ENCODE results near the gene TSPOAP1.

Gene TSPOAP1

DNA sequence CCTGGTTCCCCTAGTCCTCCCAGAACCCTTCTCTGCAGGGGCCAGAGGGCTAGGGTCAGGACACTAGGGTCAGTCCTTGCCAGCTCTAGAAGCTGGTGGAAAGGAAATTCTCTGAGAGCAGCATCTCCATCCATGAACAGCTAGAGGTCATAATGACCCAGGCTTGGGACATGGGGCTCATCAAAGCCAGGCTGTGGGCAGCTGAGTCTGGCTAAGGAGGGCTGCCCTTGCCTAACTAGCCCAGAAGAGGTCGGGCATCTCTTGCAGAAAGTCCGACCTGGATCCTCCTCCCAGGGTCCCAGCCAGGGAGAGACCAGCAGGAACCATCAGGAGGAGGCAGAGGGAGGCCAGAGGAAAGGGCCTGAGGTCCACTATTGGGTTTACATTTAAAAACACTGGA, 52.2 kb downstream of the TSPOAP1 start:
- no peak for DNase-seq

DNA sequence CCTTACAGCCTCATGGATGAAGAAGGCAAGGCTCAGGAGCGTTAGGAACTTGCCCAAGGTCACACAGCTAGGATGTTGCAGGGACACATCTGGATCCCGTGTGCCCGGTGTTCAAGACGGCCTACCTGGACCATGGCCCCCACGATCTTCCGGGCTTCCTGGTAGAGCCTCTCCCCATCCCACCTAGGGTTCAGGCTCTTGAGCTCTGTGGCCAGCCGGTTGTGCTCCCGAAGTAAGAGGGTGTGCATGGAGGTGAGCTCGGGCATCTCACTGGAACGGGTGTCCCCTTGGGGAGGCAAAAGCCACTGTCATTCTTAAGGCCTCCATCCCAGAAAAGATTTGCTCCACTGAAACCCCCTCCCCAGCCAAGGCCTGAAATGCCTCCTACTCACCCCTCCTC, 53.2 kb downstream of the TSPOAP1 start:
- no peak for DNase-seq

GRCh38 chr17:58273453-58274104, 55.0 kb downstream of the TSPOAP1 start:
- no peak for DNase-seq

DNA sequence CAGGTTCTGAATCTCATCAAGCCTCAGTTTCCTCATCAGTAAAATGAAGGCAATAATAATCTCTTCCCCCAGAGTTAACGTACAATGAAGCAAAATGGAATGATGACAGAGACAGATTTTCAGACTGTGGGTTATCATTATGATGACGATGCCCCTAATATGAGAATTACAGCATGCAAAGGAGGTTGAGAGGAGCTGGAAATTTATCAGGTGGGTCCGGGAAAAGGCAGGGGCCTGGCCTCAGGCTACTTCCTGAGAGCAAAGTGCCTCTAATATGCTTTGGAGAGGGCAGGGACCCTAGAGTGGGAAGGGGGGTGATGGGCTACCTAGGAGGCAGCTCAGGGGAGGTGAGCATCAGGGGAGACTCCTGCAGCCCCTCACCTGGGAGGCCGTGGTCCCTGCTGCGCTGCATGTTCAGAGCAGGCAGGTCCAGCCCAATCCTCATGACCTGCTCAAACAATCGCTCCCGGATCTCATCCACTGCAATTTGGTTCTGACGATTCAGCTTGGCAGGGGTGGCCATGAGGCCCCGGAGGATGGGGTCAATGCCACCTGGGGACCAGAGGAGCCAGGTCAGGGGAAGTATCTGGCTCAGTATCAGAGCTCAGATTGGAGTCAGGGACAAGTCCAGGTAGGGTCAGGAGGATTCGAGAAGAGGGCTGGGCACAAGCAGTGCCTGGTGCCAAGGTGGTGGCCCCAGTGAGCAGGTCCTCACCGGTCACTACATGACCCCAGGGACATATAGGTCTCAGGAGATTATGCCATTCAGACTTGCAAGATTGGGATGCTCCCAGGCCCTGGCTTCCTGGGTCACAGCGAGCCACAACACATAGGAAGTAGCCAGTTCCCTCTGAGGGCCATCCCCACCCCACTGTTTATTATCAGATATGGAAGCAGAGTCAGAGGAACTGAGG, 56.0 kb downstream of the TSPOAP1 start:
- no peak for DNase-seq

- no peak for DNase-seq
Observed at GRCh38 chr17:58271216-58271931, 57.2 kb downstream of the TSPOAP1 start.

DNA sequence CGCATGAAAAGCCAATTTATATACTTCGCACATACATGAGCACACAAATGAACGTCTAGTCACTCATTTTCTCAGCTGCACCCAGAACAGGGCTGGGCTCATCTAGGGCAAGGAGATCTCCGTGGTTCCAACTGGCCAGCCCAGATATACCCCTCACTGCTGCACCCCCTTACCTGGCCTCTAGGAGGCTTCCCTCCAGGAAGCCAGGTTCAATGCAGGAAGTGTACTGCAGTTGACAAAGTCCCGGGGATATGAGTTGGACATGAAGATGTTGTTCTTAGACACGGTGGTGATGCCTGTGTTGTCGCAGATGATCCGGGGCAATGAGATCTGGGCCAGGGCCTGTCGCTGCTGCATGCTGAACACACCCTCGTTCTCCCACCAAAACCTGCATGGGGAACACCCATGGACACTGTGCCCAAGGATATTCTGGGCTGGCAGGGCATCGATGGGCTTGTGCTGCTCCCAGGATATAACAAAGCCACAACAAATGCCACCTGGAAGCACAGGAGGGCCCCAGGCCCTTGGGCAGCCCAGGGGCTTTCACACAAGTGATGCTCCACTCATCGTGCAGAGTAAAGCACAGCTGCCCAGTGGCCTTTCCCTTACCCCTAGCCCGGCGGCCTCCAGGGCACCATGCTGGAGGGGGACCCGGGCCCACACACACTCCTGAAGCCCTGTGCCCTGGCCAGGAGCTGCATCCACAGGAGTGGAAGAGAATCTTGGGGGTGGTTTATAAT, 57.9 kb downstream of the TSPOAP1 start:
- DNase-seq: no peak

GRCh38 chr17:58269557-58270291, 58.9 kb downstream of the TSPOAP1 start:
- DNase-seq: no peak

DNA sequence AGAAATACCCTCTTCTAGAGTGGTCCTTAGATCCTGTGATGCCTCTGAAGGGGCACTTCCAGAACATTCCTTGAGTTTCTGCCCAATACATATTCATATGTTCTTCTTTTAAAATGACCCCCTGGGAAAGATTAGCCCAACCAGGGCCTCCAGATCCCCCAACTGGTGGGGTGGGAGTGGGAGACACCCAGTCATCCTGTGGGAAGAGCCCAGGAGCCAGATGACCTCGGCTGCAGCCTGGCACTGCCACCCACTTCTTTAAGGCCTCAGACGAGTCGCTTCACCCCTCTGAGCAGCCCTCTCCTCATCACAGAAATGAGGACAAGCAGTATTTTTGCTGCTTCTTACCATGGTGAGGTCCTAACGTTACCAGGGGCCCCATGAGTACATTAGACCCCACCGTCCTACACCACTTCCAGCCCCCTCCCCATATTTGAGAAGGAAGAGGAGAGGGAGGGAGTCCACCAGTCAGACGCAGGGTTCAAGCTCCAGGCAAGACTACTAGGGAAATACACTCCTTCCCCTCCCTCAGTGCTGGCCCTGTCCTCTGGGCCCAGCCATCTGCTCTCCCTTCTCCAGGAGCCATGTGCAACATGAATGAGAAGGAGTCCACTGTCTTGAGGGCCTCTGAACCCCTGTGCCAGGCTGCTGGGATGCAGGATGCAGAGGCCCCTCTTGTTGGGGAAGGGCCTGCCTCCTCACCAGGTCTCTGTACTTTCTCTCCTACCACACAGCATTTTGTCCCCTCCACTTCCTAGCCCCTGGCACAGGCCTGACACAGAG, 59.6 kb downstream of the TSPOAP1 start:
- DNase-seq: no peak

DNA sequence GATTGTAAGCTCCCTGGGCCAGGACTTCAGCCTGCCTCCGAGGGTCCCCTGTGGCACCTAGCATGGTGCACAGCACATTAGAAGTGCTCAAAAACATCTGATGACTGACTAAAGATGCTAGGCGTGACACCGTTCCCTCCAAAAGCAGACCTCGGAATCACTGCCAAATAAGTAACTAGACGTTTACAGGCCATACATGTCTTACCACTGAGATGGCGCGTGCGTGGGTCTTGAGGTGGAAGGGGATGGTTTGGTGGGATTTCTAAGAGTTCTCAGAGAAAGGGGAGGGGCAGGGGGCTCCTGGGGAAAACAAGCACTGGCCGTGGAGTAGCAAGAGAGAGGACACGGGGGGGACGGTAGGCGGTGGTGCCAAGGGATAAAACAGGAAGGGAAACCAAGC, 60.3 kb downstream of the TSPOAP1 start:
- DNase-seq: no peak

- DNase-seq: no peak
Observed at GRCh38 chr17:58267347-58268324, 61.0 kb downstream of the TSPOAP1 start.

- no peak for DNase-seq
Observed at GRCh38 chr17:58265902-58266875, 62.4 kb downstream of the TSPOAP1 start.

DNA sequence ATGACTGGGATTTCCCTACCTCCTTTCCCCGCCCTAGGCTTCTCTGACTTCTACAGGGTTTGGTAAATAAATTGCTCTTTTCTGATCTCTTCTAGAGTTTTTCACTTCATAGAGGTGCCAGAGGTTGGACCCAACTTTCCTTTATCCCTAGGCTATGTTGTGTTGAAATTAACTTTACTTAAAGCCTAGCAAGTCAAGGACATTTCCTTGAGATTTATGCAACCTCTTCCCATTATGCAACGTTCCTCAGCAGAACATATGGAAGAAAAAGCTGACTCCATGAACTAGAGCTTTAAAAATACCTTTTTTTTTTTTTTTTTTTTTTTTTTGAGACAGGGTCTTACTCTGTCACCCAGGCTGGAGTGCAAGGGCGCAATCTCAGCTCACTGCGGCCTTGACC, 63.3 kb downstream of the TSPOAP1 start:
- no peak for DNase-seq

- no peak for DNase-seq
Observed at GRCh38 chr17:58264407-58265103, 64.0 kb downstream of the TSPOAP1 start.

GRCh38 chr17:58263773-58264172, 64.8 kb downstream of the TSPOAP1 start:
- DNase-seq: no peak

DNA sequence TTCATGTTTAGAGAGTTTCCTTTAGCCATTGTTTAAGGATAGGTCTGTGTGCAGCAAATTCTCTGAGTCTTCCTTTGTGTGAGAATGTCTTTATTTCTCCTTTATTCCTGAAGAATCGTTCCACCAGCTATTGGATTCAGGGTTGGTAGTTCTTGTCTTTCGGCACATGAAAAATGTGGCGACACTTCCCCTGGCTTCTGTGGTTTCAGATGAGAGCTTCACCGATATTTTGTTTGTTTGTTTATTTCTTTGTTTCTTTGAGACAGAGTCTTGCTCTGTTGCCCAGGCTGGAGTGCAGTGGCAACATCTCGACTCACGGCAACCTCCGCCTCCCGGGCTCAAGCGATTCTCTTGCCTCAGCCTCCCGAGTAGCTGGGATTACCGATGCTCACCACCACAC, 66.4 kb downstream of the TSPOAP1 start:
- DNase-seq: no peak

GRCh38 chr17:58254803-58255202, 73.8 kb downstream of the TSPOAP1 start:
- DNase-seq: no peak

DNA sequence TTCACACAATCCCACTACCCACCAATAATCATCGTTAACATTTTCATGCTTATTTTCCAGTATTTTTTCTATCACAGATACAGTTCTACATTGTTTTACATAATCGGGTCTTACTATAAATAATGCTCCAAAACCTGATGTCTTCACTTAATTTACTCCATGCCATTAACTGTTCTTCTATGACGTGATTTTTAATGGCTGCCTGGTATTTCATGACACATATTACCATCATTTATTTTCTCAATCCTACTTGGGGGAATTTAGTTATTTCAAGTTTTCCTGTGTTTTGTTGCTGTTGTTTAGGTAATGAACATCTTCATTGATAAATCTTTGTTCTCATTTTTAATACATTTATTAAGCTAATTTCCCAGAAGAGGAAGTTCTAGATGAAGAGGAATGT, 75.5 kb downstream of the TSPOAP1 start:
- no peak for DNase-seq

DNA sequence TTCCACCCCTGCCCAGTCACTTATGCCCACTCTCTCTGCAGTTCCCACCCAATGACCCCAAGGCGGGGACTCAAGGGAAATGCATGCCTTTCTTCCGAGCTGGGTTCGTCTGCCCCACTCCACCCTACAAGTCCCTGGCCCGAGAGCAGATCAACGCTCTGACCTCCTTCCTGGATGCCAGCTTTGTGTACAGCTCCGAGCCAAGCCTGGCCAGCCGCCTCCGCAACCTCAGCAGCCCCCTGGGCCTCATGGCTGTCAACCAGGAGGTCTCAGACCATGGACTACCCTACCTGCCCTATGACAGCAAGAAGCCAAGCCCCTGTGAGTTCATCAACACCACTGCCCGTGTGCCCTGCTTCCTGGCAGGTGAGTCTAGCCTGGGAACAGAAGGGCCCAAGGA, 76.5 kb downstream of the TSPOAP1 start:
- no peak for DNase-seq

Data from stimulated activated CD4-positive, alpha-beta T cell treated with anti-CD3 and anti-CD28 coated beads, Interleukin-4, amount 100 ng/mL, for 1 hour (primary cell).